Measurements from ENCODE around the gene EFCAB6.

Gene EFCAB6

DNA sequence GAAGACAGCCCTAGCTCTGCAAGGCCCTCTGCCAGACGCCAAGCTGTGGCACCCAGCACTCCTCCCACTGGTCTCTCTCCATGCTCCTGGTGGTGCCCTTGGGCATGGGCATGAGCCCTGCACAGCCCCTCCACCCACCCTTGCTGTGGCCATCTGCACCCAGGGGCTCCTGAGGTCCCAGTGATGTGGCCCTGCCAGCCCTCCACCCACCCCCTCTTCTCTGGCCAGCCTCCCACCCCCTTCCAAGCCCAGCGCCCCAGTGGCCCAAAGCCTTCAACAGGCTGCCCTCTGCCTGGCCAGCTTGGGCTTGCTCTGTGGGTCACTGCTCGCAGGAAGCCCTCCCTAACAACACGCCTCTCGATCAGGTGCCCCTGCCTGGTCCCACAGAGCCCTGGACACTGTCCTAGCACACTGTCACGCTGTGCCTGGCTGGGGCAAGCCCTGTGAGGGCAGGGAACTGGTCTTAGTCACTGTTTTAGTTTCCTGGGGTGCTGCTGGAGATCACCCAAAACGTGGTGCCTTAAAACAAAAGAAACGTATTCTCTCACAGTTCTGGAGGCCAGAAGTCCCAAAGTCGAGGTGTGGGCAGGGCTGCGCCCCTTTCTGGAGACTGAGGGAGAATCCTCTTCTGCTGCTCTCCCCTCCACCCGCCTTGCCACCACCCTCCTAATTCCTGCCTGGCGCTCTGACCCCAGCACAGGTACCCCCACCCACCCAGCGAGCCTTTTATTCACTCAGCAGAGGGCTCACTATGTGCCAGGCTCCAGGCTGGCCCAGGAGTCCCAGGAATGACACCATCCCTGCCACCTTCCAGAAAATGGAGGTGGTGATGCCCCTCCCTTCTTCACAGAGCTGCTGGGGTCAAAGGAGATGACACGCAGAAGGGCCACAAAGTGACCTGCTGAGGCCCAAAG, 35.5 kb upstream of the EFCAB6 start:
- no peak for DNase-seq (ENCODE audit: low read depth in 3 of 3, low spot score in 1 of 3)

DNA sequence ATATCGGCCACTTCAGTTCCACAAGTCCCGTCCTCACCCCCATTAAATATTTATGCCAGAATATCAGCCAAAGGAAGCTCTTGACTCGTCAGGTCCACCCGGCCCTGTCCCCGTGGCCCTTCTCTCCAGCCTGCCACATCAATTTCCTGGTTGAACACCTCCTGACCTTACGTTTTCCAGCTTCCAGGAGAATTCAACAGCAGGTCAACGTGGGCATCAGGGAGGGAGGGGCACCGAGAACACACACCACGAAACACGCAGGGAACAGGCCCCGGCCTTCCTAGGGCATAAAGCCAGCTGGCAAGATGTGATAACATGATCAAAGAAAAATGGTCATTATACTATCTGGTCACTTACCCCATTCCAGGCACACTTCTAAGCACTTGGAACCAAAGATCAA, 34.9 kb upstream of the EFCAB6 start:
- DNase-seq (ENCODE audit: low read depth in 3 of 3, low spot score in 1 of 3): no peak

DNA sequence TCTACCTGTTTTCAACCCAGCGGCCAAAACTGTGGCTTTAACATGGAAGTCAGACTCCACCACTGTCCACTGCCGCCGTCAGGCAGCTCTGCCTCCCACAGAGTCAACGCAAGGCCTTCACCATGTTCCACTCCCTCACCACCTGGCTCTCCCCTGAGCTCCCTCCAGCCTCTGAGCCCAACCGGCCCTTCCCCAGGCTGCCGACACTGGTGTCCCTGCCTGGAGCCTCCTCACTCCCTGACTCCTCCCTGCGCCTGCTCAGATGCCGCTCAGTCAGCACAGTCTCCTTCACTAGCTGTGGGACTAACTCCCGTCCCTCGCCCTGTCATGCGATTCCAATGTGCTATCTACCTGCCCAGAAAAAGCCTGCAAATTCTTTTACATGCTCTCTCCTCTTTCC, 33.9 kb upstream of the EFCAB6 start:
- no peak for DNase-seq (ENCODE audit: low read depth in 3 of 3, low spot score in 1 of 3)

DNA sequence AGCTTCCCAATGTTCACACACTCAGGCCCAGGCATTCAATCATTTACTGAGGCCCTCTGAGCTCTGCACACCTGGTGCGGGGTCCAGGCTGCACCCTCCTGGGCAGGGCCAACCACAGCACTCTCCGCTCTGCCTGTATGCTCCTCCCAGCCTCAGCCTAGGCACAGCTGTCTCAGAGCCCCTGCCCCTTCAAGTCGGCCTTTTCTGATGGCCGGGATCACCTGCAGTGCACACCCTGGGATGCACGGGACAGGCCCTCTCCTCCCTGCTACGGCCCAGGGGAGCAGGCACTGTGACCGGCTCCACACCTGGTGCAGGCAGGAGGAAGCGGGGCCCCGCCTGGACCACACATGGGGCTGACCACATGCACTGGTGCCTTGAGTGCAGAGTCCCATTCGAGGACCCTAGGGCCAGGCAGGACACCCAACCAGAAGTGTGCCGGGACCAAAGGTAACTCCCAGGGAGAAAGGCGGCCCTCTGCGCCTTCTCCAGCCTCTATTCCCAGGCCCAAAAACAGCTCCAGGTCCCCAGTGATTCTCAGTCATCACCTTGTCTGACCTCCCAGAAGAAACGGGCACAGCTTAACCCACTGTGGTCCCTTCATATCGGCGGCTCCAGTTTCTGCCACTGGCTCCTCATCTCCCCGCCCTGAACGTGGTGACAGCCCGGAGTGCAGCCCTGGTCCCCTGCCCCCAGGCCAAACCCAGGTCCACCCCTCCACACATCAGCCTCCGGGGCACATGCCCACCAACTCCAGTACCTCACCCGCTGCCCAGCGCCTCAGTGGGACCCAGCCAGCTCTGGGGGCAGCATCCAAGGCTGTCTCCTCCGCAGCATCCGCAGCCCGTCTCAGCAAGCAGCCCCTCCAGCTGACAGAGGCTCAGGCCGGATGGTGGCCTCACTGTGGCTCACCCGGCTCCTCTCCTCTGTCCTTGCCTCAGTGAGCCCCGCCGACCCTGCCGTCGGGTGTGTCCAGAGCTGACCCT, 32.7 kb upstream of the EFCAB6 start:
- DNase-seq (ENCODE audit: low read depth in 3 of 3, low spot score in 1 of 3): no peak

DNA sequence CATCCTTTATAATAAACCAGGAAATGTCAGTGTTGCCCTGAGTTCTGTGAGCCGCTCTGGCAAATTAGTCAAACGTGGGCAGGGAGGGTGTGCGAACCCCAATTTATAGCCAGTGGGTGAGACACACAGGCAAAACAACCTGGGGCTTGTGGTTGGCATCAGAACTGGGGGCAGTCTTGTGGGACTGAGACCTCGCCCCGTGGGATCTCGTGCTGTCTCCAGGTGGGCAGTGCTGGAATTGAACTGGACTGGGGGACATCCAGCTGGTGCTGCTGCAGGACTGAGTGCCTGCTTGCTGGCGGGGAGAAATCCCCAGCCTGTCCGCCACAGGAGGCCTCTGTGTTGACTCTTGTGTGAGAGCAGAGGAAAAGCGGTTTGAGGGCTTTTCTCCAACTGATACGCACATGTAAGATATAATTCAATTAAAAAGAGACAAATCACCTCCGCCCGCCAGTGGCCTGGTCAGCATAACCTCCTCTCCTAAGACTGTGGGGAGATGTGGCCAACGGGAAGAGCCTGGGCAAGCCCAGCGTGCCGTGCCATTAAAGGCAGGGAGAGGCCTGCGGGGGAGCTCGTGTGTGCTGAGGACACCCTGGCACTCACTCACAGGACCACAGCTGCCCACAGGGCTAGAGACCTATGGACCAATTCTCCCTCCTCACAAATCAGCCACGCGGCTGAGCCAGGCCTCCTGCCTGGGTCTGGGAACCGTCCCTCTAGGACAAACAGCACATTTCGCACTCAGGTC, 31.9 kb upstream of the EFCAB6 start:
- no peak for DNase-seq (ENCODE audit: low read depth in 3 of 3, low spot score in 1 of 3)

DNA sequence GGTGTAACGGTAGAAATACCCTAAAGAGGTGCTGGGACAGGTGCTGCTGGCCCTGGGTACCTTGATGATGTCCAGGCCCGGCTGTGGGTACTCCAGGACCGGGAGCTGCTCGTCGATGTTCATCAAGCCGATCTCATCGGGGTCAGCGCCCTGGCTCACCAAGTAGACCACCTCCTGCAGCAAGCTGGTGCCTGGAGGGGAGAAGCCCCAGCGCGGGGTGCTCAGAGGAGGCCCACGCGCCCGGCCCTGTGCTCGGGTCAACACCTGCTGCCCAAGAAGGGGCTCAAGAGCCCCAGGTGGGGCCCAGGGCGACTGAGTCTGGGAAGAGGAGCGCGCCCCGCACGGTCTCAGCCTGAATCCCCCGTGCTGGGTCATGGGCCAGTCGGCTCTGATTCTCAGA, 29.6 kb upstream of the EFCAB6 start:
- no peak for DNase-seq (ENCODE audit: low read depth in 3 of 3, low spot score in 1 of 3)

DNA sequence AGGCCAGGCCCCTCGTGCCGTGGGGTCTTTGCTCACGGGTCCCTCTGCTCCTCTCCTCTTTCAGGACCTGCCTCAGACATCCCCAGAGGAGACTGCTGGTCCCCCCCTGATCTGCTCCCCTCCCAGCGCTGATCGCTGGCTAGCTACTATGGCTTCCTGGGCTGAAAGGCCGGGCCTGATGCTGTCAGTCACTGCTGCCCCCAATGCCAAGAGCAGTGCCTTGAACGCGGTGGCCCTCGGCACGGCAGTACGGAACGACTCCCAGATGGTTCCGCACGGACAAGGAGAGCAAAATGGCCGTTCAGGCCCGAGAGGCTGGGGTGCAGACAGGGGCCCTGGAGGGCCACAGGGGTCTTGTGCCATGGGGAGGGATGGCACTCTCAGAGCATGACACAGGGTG, 28.7 kb upstream of the EFCAB6 start:
- no peak for DNase-seq (ENCODE audit: low read depth in 3 of 3, low spot score in 1 of 3)

DNA sequence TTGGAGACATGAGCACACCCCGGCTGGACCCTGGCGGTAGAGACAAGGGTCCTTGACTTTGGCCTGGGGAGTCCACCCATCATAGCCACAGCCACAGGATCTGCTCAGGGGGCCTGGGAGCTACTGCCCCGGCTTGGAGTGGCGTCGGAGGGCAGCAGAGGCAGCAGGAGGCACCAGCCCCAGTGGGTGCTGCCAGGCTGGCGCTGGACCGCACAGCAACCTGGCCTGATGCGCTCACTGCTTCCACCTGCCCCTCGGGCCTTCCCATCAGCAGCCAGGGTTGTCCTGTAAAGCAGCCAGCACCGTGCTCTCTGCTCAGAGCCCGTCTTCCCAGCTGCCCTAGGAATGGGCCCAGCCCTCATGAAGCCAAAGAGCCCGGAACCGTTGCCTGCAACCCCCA, 28.3 kb upstream of the EFCAB6 start:
- no peak for DNase-seq (ENCODE audit: low read depth in 3 of 3, low spot score in 1 of 3)

DNA sequence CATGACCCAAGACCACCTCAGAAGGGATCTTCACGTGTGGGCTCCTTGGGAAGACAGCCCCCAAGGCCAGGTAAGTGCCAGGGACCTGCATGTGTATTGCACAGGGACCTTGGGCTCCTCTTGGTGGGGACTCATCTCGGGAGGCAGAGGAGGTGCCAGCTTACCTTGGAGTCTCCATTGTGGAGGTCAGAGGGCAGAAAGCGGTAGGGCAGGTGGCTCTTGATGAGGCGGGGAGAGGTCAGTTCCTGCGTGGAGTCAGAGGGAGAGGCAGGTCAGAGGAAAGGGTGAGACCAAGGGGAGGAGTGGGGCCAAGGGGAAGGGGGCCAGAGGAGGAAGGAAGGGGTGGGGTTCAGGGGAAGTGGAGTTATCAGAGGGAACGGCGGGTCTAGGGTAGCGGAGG, 27.7 kb upstream of the EFCAB6 start:
- no peak for DNase-seq (ENCODE audit: low read depth in 3 of 3, low spot score in 1 of 3)

DNA sequence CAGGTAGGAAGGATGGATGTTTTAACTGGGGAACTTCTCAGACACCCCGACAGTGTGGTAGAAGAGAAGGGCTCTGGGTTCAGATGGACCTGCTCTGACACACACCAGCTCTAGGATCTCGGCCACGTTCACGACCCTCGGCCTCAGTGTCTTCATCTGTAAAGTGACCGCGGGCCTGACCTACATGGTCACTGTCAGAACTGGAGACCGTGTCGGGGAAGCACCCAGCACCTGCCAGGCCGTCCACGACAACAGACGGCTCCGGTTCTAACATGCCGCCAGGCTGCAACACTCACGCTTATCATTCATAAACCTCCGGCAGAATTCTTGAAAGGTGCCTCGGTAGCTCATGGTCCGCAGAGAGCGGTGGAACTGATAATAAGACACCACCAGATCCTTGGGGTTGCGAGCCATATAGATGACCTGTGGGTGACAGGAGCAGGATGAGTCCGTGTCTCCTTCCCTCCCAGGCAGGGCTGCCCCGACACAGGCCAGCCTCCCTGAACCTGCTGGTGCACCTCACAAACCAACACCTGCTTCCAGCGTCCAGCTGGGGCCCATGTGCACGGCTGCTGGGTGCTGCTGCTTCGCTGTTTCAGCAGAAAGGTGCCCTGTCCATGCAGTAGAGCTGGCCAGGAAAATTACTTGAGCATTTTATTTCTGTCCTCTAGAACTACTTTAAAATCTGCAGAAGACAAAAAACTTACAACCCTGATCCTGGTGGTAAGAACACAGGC, 26.6 kb upstream of the EFCAB6 start:
- DNase-seq (ENCODE audit: low read depth in 3 of 3, low spot score in 1 of 3): no peak

DNA sequence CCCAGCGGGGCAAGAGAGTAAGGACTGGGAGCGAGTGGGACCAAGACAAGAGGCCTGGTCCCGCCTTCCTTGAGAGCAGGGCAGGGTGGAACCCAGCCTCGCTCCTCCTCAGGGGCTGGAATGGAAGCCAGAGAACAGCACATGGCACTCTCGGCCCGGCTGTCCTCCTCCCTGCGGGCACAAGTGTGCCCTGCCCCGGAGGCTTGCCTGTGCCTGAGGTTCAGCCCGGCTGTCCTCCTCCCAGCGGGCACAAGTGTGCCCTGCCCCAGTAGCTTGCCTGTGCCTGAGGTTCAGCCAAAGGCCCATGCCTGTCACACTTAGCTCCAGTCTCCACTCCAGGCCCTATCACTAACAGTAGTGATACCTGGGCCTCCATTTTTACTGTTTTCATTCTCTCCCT, 26.1 kb upstream of the EFCAB6 start:
- no peak for DNase-seq (ENCODE audit: low read depth in 3 of 3, low spot score in 1 of 3)

DNA sequence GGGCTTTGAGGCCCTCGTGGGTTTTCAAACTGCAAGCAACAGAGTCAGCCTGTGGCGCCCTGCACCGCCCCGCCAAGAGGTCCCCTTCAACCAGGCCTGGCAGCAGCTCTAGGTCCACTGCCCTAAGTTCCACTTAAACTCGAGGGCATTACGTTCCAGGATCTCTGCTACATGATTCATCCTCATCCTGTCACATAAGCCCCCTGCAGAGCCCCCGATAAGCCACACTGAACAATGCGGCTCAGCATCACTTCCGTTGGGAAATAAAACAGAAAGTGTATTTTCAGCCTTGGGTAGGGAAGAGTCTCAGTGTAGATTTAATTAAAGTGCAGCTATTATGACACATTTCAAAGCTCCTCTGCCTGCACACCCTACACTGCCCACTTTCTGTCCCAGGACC, 25.6 kb upstream of the EFCAB6 start:
- DNase-seq (ENCODE audit: low read depth in 3 of 3, low spot score in 1 of 3): no peak

DNA sequence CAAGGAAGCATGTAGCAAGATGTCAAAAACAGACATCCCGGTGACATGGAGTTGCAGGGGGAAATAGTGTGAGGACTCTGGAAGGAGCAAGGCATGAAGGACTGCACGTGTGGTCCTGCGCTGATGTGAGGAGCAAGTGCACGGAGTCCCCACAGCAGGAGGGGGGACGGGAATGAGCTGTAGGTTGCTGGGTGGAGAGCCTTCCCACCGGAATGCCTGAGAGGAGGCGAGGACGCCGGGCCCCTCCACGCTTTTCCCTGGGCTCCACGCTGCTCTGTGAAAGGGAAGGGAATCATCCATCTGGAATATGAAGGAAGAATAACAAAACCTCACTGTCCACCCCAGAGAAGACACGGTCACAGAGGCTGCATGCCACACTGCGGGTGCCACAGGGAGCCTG, 23.6 kb upstream of the EFCAB6 start:
- DNase-seq (ENCODE audit: low read depth in 3 of 3, low spot score in 1 of 3): no peak

DNA sequence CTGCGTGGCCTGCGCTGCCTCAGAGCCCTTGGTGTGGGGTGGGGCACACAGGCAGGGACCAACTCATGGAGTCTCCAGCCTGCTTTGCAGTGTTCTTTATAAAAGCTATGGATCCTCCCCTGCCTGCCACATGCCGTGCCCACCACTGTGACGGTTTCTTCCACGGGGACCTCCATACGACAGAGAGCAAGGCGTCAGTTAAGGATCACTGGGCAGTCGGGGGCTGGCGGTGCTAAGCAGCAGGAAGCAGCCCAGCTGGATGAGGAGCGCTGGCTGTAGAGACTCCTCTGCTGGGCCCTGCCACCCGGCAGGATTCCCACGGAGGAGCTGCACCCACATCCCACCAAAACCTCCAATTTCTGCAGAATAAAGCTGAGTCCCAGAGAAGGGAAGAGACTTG, 23.1 kb upstream of the EFCAB6 start:
- DNase-seq (ENCODE audit: low read depth in 3 of 3, low spot score in 1 of 3): no peak

DNA sequence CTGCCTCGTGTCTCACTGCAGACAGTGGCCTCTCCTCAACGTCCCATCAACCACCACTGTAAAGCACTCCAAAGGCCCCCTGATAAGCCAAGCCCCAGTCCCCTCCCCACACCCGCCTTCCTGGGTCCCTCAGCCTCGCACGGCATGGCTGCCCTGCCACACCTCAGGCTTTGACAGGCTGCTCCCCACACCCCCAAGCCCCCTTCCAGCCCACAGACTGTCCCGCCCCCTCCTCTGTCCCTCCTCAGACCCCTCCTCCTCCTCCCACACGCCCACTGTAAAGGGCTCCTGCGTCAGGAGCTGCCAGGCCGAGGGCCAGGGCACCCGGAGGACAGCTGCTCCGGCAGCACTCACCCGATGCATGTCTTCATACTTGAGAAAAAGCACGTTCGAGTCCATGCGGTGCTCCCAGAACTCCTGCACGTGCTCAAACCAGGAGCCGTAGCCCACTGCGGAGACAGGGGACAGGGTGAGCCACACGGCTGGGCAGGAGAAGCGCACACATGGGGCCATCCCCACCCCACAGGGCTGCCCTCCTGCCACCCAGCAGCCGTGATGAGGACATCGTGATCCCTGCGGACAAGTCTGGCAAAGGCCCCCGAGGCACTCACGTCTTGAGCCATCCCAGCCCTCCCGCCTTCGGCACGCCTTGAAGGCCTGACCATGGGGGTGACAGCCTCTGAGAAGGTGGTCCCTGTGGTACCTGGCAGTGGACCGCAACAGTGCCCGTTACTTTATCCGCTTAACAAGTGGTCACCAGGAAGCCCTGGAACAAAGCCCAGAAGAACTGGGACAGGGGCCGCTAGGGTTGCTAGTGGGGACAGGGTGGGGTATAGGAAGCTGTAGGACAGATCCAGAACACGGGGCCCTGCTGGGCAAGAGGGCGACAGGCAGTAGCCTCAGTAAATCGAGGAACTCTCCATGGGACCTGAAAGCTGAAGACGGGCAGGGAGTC, 21.5 kb upstream of the EFCAB6 start:
- DNase-seq (ENCODE audit: low read depth in 3 of 3, low spot score in 1 of 3): no peak

DNA sequence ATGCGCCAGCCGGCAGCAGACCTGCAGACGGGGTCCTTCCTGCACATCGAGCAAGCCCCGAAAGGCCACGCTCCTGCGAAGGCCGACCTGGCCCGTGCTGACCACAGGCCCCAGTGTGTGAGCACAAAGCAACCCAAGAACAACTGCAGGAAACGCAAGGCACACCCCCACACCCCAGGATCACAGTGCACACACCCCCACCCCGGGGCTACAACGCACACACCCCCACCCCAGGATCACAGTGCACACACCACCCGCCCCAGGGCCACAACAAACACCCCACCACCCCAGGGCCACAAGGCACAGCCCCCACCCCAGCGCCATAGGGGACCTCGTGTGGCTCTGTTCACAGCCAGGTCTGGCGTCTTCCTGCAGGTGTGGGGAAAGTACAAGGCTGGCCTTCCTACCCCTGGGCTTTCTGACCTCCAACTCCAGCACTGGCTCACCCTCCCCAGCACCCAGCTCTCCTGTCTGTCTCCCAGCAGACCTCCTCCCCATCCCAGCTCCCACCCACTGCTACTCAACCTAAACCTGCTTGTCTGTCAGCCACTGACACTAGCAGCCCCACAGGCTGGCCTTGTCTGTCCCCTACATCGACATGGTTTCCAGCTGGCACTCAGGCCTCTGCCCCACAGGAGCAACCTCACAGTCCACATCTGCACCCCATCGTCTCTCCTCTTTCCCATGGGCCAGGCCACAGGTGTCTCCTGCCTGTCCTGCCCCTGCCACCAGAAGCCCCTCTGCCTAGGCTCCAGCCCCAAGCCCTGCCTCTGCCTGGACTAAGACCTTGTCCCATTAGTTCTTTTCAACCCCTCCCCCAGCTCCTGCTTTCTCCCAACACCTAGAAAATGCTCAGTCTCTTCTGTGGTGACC, 20.5 kb upstream of the EFCAB6 start:
- no peak for DNase-seq (ENCODE audit: low read depth in 3 of 3, low spot score in 1 of 3)

DNA sequence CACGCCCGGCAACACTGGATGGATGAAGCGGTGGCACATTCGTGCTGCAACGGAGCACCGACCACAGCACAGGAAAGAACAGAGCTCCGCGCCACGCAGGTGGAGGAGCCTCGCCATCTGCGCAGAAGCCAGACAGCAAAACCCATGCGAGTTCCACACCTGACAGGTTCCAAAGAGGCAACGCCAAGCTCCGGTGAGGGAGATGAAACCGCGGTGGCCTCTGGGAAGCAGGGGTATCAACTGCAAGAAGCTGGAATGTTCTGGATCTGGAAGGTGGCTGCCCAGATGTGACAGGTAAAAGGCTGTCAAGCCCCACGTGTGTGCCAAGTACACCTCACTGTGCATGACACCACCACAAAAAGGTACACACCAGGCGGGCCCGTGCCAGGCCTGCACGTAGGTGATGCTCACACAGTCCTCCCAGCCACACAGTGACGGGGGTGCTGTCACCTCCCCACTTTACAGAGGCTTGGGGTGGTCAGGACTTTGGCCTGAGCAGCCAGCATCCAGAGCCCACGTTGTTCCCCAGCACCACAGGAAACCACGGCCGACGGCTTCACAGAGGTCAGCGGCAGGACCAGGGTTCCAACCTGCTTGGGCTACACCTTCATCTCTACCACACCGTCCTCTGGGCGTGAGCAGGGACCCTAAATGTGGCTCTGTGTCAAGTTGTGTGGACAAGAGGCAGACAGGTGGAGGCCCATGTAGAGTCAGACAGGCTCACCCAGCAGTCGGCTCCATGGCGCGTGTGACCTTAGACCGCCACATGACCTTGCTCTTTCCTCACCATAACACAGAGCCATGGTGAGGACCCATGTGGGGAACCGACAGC, 19.7 kb upstream of the EFCAB6 start:
- DNase-seq (ENCODE audit: low read depth in 3 of 3, low spot score in 1 of 3): no peak
